Measurements from ENCODE around the gene CLDN4.

The CLDN4 gene

GRCh38 chr7:73824986-73825385 is 5.8 kb upstream of the CLDN4 start:
- no peak overlapping the region for H3K4me3 ChIP-seq (ENCODE audit: low read depth, low read length)
- in situ Hi-C loops (cut with HindIII; ENCODE audit: low sequenced_read_pairs) = no loop called here
- no peak for DNase-seq (ENCODE audit: low read depth, low spot score)
- no peak for TF ChIP-seq CTCF (IDR thresholded peaks at IDR 0.05; ENCODE audit: low read depth, low read length)

GRCh38 chr7:73827567-73828106 is 3.2 kb upstream of the CLDN4 start:
- no peak for DNase-seq (ENCODE audit: low read depth, low spot score)
- no peak overlapping the region for H3K4me3 ChIP-seq (ENCODE audit: low read depth, low read length)
- TF ChIP-seq CTCF (IDR thresholded peaks at IDR 0.05; ENCODE audit: low read depth, low read length) = no peak
- in situ Hi-C loops (cut with HindIII; ENCODE audit: low sequenced_read_pairs) = no loop called here

GRCh38 chr7:73828107-73828803 is 2.5 kb upstream of the CLDN4 start:
- in situ Hi-C loops (cut with HindIII; ENCODE audit: low sequenced_read_pairs) = no loop called here

GRCh38 chr7:73828972-73829371 is 1.8 kb upstream of the CLDN4 start:
- in situ Hi-C loops (cut with HindIII; ENCODE audit: low sequenced_read_pairs) = no loop called here
- no peak for TF ChIP-seq CTCF (IDR thresholded peaks at IDR 0.05; ENCODE audit: low read depth, low read length)
- no peak overlapping the region for H3K4me3 ChIP-seq (ENCODE audit: low read depth, low read length)
- no peak for DNase-seq (ENCODE audit: low read depth, low spot score)

More at GRCh38 chr7:73828107-73828803, 2.5 kb upstream of the CLDN4 start:
- no peak for DNase-seq (ENCODE audit: low read depth, low spot score)
- no peak overlapping the region for H3K4me3 ChIP-seq (ENCODE audit: low read depth, low read length)
- TF ChIP-seq CTCF (IDR thresholded peaks at IDR 0.05; ENCODE audit: low read depth, low read length) = no peak

DNA sequence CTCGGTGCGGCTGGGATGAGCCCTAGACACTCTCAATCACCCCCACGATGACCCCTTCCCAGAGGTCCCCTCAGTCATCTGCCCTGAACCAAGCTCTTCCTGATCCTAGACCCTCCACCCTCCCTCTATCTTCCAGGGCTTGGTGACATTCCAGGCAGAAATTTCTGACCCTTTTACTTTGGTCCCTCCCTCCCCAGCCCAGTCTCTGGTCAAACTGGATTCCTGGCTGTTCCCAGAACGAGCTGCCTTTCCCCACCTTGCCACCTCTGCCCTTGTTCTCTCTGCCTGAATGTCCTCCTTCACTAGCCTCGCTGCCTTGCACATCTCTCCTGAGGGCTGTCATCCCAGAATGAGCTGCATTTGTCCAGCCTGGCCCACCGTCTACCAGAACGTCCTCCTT is 1.3 kb upstream of the CLDN4 start:
- no peak for TF ChIP-seq CTCF (IDR thresholded peaks at IDR 0.05; ENCODE audit: low read depth, low read length)
- H3K4me3 ChIP-seq (ENCODE audit: low read depth, low read length) = no peak overlapping the region
- no peak for DNase-seq (ENCODE audit: low read depth, low spot score)
- in situ Hi-C loops (cut with HindIII; ENCODE audit: low sequenced_read_pairs) = no loop called here

- no peak for TF ChIP-seq CTCF (IDR thresholded peaks at IDR 0.05; ENCODE audit: low read depth, low read length)
- DNase-seq (ENCODE audit: low read depth, low spot score) = no peak
- no peak overlapping the region for H3K4me3 ChIP-seq (ENCODE audit: low read depth, low read length)
- in situ Hi-C loops (cut with HindIII; ENCODE audit: low sequenced_read_pairs) = no loop called here
Observed at GRCh38 chr7:73829921-73830680, 695 bp upstream of the CLDN4 start.

All from astrocyte of the spinal cord (primary cell).